ENCODE data around the gene ZNF750.

Gene ZNF750

GRCh38 chr17:82835122-82835521 is 4.7 kb downstream of the ZNF750 start:
- no peak for DNase-seq (ENCODE audit: low read depth)

DNA sequence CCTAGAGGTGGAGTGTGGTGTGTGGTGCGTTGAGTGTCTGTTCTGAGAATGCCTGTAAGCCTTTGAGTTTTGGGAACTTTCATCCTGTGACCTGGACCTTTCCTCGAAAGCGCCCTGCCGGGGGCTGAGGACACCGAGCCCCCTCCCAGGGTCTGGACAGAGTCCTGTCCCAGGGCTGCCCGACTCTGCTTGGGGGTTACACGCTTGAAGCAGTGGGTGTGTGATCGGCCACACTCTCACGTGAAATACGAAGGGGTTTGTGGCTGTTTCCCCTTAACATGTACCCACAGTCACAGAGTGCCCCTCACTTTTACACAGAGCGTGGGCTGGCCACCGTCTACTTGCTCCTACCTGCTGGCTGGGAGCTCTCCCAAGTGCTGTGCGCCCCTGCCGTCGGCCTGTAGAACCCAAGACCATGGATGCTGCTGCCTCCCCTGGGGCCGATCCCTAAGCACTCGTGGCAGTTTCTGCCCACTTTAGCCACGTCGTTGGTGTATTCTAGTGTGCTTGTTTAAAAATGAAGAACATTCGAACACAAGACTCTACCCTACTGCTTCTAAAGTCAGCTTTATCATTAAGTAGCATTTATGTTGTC is 6.8 kb downstream of the ZNF750 start:
- DNase-seq (ENCODE audit: low read depth): no peak

- DNase-seq (ENCODE audit: low read depth): no peak
Observed at GRCh38 chr17:82832411-82832810, 7.4 kb downstream of the ZNF750 start.

DNA sequence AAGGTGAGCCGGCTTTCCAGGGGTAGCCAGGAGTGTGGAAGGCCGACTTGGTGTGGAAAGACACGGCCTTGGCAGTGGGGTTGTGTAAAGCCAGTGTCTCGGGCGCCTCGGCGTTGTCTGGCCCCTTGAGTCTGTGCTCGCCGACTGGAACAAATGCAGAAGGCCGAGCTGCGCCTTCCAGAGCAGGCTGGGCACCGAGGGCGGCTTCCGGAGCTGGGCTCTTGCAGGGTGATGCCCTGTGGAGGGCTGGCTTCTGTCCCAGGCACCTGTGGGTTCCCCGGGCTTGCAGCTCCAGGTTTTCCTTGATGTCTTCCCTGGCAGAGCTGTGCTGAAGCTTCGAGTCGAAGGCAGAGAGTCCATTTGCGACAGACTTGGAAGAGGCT is 8.0 kb downstream of the ZNF750 start:
- DNase-seq (ENCODE audit: low read depth): no peak

GRCh38 chr17:82831041-82831817 is 8.6 kb downstream of the ZNF750 start:
- DNase-seq (ENCODE audit: low read depth): no peak

DNA sequence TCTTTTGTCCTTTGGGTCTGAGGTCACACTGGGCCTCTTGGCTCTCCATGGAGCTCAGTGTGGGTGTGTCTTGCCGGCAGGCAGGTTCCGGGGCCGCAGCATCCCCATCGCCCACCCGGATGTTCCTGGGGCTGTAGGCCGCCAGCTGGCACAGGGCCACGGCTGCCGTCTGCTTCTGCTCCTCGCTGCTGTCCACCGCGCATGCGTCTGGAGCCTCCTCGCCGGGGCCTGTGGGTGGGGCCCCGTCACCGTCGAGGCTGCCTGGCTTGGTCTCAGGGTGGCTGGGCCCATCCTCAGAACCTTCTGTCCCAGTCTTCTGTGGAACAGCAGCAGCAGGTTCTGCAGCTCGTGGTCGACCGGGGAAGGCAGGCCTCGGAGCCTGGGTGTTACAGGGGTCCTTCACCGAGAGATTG is 9.6 kb downstream of the ZNF750 start:
- no peak for DNase-seq (ENCODE audit: low read depth)

DNA sequence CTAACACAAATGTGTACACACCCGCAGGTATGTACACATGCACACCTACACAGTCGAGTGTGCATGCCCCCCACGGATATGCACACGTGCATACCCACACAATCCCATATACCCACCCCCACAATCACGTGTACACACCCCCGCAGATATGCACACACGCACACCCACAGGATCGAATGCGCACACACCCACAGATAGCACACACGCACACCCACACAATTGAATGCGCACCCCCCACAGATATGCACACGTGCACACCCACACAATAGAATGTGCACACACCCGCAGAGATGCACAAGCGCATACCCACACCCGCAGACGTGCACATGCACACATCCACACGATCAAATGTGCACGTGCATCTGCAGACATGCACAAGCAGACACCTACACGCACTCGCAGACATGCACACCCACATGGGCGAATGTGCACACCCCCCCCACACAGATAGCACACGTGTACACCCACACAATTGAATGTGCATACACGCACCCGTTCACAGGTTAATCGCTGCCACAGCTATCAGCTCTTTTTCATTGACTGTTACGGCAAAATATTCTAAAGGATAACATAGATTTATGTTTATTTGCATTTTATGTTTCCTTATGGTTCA is 10.8 kb downstream of the ZNF750 start:
- DNase-seq (ENCODE audit: low read depth): no peak

GRCh38 chr17:82826956-82827355 is 12.9 kb downstream of the ZNF750 start:
- no peak for DNase-seq (ENCODE audit: low read depth)

- no peak for DNase-seq (ENCODE audit: low read depth)
Observed at GRCh38 chr17:82826211-82826610, 13.6 kb downstream of the ZNF750 start.

GRCh38 chr17:82825540-82826124 is 14.2 kb downstream of the ZNF750 start:
- DNase-seq (ENCODE audit: low read depth): no peak

DNA sequence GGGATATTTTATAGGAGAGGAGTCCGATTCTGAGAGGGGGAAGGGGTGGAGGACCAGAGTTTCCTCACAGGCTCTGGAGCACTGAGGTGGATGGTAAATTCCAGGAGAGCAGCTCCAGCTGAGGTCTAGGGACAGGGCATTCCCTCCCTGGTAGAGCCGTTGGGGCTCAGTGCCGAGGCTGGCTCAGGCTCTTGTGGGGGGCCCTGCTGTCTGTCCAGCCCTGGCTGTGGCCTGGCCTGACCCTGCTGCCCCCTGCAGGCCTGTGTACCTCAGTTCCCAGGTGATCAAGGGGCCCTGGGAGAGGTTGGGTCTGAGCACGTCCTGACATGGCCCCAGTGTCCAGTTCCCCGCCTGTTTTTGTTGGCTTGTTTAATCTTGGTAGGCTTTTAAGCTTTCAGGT is 16.8 kb downstream of the ZNF750 start:
- no peak for DNase-seq (ENCODE audit: low read depth)

GRCh38 chr17:82822281-82822680 is 17.5 kb downstream of the ZNF750 start:
- no peak for DNase-seq (ENCODE audit: low read depth)

DNA sequence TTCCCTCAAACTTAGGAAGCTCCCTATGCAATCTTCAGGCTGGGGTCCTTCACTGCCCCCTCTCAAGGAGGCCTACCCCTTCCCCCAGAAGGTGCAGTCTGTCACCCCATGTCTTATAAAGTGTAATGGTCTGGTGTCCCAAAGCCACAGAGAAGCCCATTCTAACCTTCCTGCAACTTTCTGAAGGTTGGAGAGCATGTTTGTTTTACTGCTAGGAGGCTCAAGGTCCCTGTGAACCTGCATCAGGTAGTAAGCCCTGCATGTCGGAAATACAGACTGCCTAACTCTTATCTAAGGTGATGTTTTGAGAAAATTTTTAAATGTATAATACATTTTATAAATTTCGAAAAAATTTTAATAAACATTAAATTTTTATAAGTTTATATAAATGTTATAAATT is 18.3 kb downstream of the ZNF750 start:
- DNase-seq (ENCODE audit: low read depth): no peak

- no peak for DNase-seq (ENCODE audit: low read depth)
Observed at GRCh38 chr17:82820278-82821251, 19.3 kb downstream of the ZNF750 start.

GRCh38 chr17:82817947-82818346 is 21.9 kb downstream of the ZNF750 start:
- DNase-seq (ENCODE audit: low read depth): no peak

GRCh38 chr17:82816358-82816757 is 23.5 kb downstream of the ZNF750 start:
- DNase-seq (ENCODE audit: low read depth): no peak

- DNase-seq (ENCODE audit: low read depth): no peak
Observed at GRCh38 chr17:82815790-82816305, 24.0 kb downstream of the ZNF750 start.

DNA sequence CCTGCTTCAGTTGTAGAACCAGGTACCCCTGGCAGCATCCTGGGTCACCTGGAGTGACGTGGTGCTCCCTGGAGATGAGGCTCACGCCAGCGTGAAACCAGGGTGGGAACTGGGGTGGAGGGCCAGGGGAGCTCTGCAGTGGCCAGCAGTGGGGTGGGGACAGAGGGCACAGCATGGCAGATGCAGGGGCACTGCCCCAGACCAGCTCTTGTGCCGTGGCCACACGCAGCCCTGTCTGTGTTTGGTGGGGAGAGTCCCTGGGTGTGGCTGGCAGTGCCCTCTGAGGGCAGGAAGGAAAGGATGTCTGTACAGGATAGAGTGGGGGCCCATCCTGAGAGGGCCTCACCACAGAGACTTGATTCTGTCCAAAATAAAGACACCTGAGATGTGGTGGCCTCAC is 24.5 kb downstream of the ZNF750 start:
- DNase-seq (ENCODE audit: low read depth): no peak

DNA sequence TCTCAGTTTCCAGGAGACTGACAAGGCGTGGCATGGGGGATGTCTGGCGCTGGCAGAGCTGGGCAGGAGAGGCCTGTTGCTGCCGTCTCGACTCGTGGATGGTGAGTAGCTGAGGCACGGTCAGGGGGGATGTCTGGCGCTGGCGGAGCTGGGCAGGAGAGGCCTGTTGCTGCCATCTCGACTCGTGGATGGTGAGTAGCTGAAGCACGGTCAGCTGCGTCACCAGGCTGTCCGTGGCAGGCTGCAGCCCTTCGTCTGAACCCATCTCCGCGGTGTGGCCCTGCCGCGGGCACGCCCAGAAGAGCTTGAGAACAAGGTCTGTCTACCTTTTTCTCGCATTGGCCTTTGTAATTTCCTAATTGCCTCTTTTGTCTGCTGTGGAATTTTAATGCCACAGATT is 25.0 kb downstream of the ZNF750 start:
- DNase-seq (ENCODE audit: low read depth): no peak

- DNase-seq (ENCODE audit: low read depth): no peak
Observed at GRCh38 chr17:82813299-82814051, 26.3 kb downstream of the ZNF750 start.

DNA sequence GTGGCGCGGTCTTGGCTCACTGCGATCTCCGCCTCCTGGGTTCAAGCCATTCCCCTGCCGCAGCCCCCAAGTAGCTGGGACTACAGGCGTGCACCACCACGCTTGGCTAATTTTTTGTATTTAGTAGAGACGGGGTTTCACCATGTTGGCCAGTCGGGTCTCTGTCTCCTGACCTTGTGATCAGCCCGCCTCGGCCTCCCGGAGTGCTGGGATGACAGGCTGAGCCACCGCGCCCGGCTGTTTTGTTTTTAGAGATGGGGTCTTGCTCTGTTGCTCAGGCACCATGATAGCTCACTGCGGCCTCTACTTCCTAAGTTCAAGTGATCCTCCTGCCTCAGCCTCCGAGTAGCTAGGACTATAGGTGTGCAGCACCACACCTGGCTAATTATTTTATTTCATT is 27.2 kb downstream of the ZNF750 start:
- no peak for DNase-seq (ENCODE audit: low read depth)

Data from activated T-helper 9 cell treated with anti-CD3 and anti-CD28 coated beads, Interleukin-2, amount 50 U/mL, for 16 hours (primary cell).